Vagina (tissue), 2 donors: ENCODE data around the gene HECTD4. TPM values are rescaled to one million over a fixed set of nuclear protein-coding genes. Genes with fewer than 3 reads are reported as not detected.
A peak's percentile ranks its signal among the peaks of the same experiment; 100 is the strongest.
"Not testable (repeated sequence)": the region's sequence is repeated elsewhere in the genome, so short reads cannot be mapped to it uniquely, and the experiment has no call there.

Experiments used
- DNase-seq, 2 donors: peaks; one replicate each; pipeline ENCODE4 v3.0.0-alpha.2; 2017; ENCODE audit errors: extremely low spot score in 2 of 2
- H3K27ac ChIP-seq: fragments of 200-600 bp; sonication (generic); one replicate; pipeline ENCODE4 v1.5.1; 2019
- H3K27me3 ChIP-seq: fragments of 200-600 bp; sonication (generic); one replicate; pipeline ENCODE4 v1.5.1; 2019
- H3K36me3 ChIP-seq, 2 donors: fragments of 200-600 bp; sonication (generic); one replicate each; pipeline ENCODE4 v1.5.1; 2017 to 2019
- H3K4me1 ChIP-seq: fragments of 200-600 bp; sonication (generic); one replicate; pipeline ENCODE4 v1.5.1; 2019
- H3K4me3 ChIP-seq, 2 donors: fragments of 200-600 bp; sonication (generic); 1 replicate in 1 of 2; 2 replicates in 1 of 2; pipeline ENCODE4 v1.5.1; 2016 to 2019
- H3K9me3 ChIP-seq: fragments of 200-600 bp; sonication (generic); one replicate; pipeline ENCODE4 v1.5.1; 2019
- POLR2A ChIP-seq, 2 donors: fragments of 450-650 bp; IDR thresholded peaks; one replicate each; pipeline ENCODE4 v1.6.1; 2017; ENCODE audit warnings: antibody characterized with exemption in 2 of 2, mild to moderate bottlenecking in 2 of 2, moderate library complexity in 2 of 2
- POLR2AphosphoS5 ChIP-seq, 2 donors: sonication (generic); formaldehyde crosslinking; IDR thresholded peaks; one replicate each; pipeline ENCODE4 v1.9.0; 2017; ENCODE audit warnings: antibody characterized with exemption in 2 of 2, mild to moderate bottlenecking in 2 of 2, low read depth in 1 of 2; ENCODE audit not compliant: insufficient read depth in 1 of 2
- intact Hi-C: fragments of 100-400 bp; cut with DNase I; formaldehyde crosslinking; loops from one replicate; pipeline ENCODE4 v1.15.1; 2023
- total RNA-seq: library from RNA; depleted of rRNA; stranded (reverse); fragments of >200 nt; gene quantifications from one replicate; pipeline ENCODE4 v1.2.3, GENCODE V29; 2016
- TF ChIP-seq, protein P1 (sequence below), 3 experiments: fragments of 450-650 bp in 2 of 3; fragments of 200-600 bp in 1 of 3; sonication (generic) in 1 of 3; IDR thresholded peaks; one replicate each; pipeline ENCODE4 v1.5.1; 2017 to 2019; ENCODE audit warnings: antibody characterized with exemption in 3 of 3, mild to moderate bottlenecking in 2 of 3, moderate library complexity in 2 of 3

Gene HECTD4
- total RNA-seq, 1 donor from 2014 or later, result 79.6 TPM

DNA sequence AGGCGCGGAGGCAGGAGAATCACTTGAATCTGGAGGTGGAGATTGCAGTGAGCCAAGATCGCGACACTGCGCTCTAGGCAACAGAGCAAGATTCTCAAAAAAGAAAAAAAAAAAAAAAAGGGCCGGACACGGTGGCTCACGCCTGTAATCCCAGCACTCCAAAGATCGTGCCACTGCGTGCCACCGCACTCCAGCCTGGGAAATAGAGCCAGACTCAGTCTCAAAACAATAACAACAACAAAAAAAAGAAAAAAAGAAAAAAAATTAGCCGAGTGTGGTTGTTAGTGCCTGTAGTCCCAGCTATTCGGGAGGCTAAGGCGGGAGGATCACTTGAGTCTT lies 27.6 kb upstream of the HECTD4 start:
- H3K4me3 ChIP-seq, result no peak overlapping the region
- no peaks in the 10 kb centered on the region for H3K9me3 ChIP-seq
- no peak for TF ChIP-seq POLR2AphosphoS5 (IDR thresholded peaks at IDR 0.05; ENCODE audit: insufficient read depth in 1 of 2, low read depth in 1 of 2)
- TF ChIP-seq POLR2A (IDR thresholded peaks at IDR 0.05), result no peak
- TF ChIP-seq, protein P1, sequence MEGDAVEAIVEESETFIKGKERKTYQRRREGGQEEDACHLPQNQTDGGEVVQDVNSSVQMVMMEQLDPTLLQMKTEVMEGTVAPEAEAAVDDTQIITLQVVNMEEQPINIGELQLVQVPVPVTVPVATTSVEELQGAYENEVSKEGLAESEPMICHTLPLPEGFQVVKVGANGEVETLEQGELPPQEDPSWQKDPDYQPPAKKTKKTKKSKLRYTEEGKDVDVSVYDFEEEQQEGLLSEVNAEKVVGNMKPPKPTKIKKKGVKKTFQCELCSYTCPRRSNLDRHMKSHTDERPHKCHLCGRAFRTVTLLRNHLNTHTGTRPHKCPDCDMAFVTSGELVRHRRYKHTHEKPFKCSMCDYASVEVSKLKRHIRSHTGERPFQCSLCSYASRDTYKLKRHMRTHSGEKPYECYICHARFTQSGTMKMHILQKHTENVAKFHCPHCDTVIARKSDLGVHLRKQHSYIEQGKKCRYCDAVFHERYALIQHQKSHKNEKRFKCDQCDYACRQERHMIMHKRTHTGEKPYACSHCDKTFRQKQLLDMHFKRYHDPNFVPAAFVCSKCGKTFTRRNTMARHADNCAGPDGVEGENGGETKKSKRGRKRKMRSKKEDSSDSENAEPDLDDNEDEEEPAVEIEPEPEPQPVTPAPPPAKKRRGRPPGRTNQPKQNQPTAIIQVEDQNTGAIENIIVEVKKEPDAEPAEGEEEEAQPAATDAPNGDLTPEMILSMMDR (IDR thresholded peaks at IDR 0.05), result no peak
- intact Hi-C loops, result no loop called here
- H3K4me1 ChIP-seq, result peaks cover 26% of the 10 kb centered on the region
- peaks cover 0 to 32% of the 10 kb centered on the region in 2 donors for H3K36me3 ChIP-seq
- no peaks in the 10 kb centered on the region for H3K27me3 ChIP-seq
- DNase-seq, result no peak
- H3K27ac ChIP-seq, result no peak overlapping the region

DNA sequence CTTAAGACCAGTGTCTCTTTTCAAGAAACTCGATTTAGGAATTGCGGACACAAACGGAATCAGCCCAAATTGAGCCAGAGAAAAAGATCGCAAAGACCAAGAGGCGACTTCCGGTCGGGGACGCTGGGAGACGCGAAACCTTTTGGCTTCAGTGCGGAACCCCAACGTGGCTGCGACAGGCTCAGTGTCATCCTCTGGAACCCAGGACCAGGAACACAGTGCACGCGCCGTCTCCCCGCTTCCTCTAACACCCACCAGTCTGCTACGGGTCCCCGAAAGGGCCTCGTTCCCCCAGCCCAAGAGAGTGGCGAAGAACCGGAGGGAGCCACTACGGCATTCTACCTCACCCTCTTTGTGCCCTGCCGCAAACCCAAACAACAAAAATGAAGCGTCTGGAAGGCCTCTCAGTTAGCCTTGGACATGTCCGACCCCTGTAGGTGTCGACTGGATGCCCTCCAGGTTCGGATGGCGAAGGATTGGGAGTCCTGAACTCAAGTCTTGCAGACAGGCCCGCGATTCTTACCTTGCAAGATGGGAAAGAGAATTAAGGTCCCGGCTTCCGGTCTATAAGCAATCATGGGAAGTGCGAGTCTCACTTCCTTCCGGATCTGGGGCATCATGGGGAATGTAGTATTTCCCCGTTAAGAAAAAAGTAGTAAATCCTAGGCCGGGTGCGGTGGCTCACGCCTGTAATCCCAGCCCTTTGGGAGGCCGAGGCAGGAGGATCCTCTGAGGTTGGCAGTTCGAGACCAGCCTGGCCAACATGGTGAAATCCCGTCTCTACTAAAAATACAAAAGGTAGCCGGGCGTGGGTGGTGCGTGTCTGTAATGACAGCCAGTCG lies 27.1 kb upstream of the HECTD4 start, which contains the start of gene RPL6:
RPL6 (minus strand) TSS at position 542 of the 842 bp plus-strand sequence. CDS start 949 bp downstream, outside the sequence.
- H3K36me3 ChIP-seq, result peaks cover 0 to 38% of the 10 kb centered on the region in 2 donors
- peak within 1 kb of the TSS; percentile 79 to 89 for H3K4me3 ChIP-seq
- intact Hi-C loops, result no loop called here
- no peaks in the 10 kb centered on the region for H3K27me3 ChIP-seq
- TF ChIP-seq, protein P1 (IDR thresholded peaks at IDR 0.05), result peak in 1 of 3 experiments; percentile 16
- TF ChIP-seq POLR2AphosphoS5 (IDR thresholded peaks at IDR 0.05; ENCODE audit: insufficient read depth in 1 of 2, low read depth in 1 of 2) (peak; percentile 93 to 99), POLR2A (IDR thresholded peaks at IDR 0.05) (peak in 1 of 2 donors; percentile 74)
- H3K9me3 ChIP-seq, result no peaks in the 10 kb centered on the region
- H3K4me1 ChIP-seq, result peaks cover 26% of the 10 kb centered on the region
- peak within 1 kb of the TSS; percentile 85 for H3K27ac ChIP-seq
- peak in 1 of 2 donors; percentile 92 for DNase-seq

DNA sequence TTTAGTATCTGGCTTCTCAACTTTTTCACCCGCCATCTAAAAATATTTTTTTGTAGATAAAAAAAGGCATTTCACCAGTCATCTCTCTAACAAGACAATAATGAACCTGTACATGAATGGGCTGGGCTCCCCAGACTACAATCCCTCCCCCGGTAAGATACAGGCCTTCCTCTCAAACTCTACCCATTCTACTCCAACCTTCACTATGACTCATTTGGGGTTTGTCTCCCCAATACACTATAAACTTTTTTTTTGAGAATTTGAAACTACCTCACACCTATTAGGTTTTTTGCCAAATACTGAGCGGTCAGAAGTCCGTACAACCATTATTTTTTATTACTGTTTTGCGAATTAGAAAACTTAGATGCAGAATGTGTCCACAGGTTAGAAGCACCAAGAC lies 26.4 kb upstream of the HECTD4 start:
- Histone ChIP-seq H3K4me3 (peak overlapping the region; percentile 79 to 89), H3K9me3 (no peaks in the 10 kb centered on the region), H3K27ac (peak overlapping the region; percentile 85), H3K4me1 (peaks cover 26% of the 10 kb centered on the region), H3K36me3 (peaks cover 0 to 44% of the 10 kb centered on the region in 2 donors), H3K27me3 (no peaks in the 10 kb centered on the region)
- intact Hi-C loops, result no loop called here
- TF ChIP-seq POLR2AphosphoS5 (IDR thresholded peaks at IDR 0.05; ENCODE audit: insufficient read depth in 1 of 2, low read depth in 1 of 2), result no peak
- no peak for TF ChIP-seq POLR2A (IDR thresholded peaks at IDR 0.05)
- TF ChIP-seq, protein P1 (IDR thresholded peaks at IDR 0.05), result no peak
- no peak for DNase-seq

DNA sequence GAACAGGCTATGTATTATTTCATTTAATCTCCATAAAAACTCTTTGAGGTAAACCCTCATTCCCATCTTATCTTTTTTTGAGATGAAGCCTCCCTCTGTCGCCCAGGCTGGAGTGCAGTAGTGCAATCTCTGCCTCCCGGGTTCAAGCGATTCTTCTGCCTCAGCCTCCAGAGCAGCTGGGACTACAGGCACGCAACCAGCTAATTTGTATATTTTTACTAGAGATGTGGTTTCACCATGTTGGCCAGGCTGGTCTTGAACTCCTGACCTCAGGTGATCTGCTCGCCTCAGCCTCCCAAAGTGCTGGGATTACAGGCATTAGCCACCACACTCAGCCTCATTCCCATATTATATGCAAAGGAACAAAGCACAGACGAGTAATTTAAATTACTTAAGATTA lies 25.5 kb upstream of the HECTD4 start:
- H3K36me3 ChIP-seq, result peaks cover 0 to 45% of the 10 kb centered on the region in 2 donors
- intact Hi-C loops, H3K4me3 ChIP-seq, H3K27ac ChIP-seq, H3K27me3 ChIP-seq, DNase-seq, H3K9me3 ChIP-seq: not testable (repeated sequence)
- H3K4me1 ChIP-seq, result peaks cover 26% of the 10 kb centered on the region

DNA sequence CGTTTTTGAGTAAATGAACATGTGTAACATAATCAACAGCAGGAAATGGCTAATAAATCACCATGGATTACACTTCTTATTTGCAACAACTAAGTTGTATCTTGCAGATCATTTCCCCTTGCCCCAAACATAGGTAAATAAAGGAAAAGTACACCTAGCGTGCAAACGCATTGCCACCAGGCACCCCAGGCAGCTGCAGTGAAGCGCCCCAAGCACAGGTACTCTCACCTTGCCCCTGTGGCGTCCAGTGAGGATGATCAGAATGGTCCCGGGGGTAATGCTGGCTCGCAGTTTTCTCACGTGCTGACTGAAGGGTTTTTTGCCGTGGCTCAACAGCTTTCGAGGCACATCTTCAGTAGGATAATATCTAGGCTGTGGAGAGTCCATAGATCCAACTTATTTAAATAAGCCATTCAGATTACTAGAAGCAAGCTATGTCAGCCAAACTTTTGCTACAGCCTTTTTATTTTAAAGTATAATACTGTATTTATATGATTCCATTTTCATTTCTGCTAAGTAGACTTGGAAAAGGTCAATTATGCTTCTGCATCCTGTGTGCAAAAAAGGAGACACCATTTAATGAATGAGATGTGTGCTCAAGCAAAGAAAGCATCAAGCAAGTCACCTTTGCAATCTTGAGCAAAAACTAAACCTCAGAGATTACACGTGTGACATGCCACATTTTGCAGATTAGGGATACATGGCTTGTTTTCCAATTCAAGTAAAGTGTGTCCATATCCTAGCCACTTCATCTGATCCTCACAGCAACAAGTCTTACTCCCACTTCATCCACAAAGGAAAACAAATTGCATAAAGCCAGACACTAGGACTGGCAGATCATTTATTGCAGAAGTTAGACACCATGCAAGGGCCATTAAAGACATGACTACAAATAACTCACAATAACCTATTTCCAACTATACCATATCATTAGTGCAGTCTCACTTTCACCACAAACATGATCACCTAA lies 24.6 kb upstream of the HECTD4 start:
- no peak for DNase-seq
- no peak overlapping the region for H3K27ac ChIP-seq
- H3K27me3 ChIP-seq, result no peaks in the 10 kb centered on the region
- TF ChIP-seq POLR2A (IDR thresholded peaks at IDR 0.05), result no peak
- TF ChIP-seq, protein P1 (IDR thresholded peaks at IDR 0.05), result no peak
- TF ChIP-seq POLR2AphosphoS5 (IDR thresholded peaks at IDR 0.05; ENCODE audit: insufficient read depth in 1 of 2, low read depth in 1 of 2), result no peak
- intact Hi-C loops, result no loop called here
- no peaks in the 10 kb centered on the region for H3K9me3 ChIP-seq
- H3K4me1 ChIP-seq, result peaks cover 26% of the 10 kb centered on the region
- H3K36me3 ChIP-seq, result peaks cover 0 to 45% of the 10 kb centered on the region in 2 donors
- no peak overlapping the region for H3K4me3 ChIP-seq
